OCI-LY7 (cell line): ENCODE results near the gene ASCC2.

Experiments used
- EZH2phosphoT487 ChIP-seq: fragments of 200-600 bp; sonication (generic); IDR thresholded peaks from 2 replicates; pipeline ENCODE4 v1.6.1; 2018; ENCODE audit warnings: low read depth, borderline replicate concordance, mild to moderate bottlenecking, mixed run types, antibody characterized with exemption, low read length, moderate library complexity, mixed read lengths
- TF ChIP-seq, protein P1 (sequence below): fragments of 200-600 bp; sonication (generic); conservative IDR thresholded peaks from 2 replicates; pipeline ENCODE4 v1.5.1; 2014; ENCODE audit warnings: mild to moderate bottlenecking, antibody characterized with exemption, low read length, moderate library complexity, mixed read lengths

DNA sequence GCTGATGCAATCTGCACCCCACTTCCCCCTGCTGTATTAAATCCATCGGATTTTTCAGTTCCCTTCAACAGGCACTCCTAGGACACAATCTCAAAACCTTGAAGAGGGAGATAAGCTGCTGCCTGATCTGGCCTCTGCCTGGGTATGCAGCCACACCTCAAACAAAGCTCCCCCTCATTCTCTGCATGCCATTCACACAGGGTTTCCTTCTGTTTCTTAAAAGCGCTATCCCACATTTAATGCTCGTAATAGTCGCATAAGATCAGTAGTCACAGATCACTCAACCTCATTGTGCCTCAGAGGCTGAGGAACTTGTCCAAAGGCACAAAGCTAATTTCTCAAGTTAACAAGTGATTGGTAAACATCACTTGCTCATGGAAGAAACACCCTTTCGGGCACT lies 36.9 kb downstream of the ASCC2 start:
- TF ChIP-seq, protein P1, sequence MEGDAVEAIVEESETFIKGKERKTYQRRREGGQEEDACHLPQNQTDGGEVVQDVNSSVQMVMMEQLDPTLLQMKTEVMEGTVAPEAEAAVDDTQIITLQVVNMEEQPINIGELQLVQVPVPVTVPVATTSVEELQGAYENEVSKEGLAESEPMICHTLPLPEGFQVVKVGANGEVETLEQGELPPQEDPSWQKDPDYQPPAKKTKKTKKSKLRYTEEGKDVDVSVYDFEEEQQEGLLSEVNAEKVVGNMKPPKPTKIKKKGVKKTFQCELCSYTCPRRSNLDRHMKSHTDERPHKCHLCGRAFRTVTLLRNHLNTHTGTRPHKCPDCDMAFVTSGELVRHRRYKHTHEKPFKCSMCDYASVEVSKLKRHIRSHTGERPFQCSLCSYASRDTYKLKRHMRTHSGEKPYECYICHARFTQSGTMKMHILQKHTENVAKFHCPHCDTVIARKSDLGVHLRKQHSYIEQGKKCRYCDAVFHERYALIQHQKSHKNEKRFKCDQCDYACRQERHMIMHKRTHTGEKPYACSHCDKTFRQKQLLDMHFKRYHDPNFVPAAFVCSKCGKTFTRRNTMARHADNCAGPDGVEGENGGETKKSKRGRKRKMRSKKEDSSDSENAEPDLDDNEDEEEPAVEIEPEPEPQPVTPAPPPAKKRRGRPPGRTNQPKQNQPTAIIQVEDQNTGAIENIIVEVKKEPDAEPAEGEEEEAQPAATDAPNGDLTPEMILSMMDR: no peak
- TF ChIP-seq EZH2phosphoT487: no peak
